Measurements from ENCODE around the gene C22orf42.
"Not testable (repeated sequence)": the region's sequence is repeated elsewhere in the genome, so short reads cannot be mapped to it uniquely, and the experiment has no call there.

Gene C22orf42

DNA sequence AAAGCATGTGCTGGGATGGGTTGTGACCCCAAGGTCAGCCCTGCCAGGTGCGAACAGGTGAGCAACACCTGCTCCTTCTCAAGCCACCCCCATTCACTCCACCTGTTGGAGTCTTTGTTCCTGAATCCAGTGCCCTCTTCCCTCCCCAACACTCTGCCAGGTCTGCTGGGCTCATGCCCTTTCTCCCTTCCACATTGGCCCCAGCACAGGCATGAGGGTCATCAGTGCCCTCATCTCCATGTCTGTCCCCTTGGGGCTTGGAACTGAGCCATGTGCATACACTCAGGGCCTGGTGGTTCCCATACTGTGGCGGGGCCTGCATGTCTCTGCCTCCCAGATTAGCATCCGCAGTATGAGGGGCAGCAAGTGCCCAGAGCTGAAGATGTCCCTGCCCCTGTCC, 26.7 kb upstream of the C22orf42 start:
- no peak for DNase-seq (ENCODE audit: low read depth)

DNA sequence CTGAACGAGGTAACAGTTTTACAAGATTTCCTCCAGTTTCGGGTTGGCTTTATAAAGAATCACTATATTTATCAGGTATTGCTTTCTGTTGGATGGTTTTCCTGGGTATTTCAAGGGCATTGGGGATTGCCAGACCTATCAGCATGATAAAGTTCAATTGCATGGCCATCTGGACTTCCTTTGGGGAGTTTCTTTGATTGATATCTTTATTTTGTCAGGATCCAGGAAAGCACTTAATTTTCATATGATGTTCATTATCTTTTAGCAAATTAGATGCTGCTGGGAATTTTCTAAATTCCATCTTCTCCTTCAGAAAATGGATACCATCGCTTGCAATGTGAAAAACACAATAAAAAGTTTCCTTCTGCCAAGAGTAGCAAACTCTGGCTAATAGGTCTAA, 24.5 kb upstream of the C22orf42 start:
- DNase-seq (ENCODE audit: low read depth): no peak

DNA sequence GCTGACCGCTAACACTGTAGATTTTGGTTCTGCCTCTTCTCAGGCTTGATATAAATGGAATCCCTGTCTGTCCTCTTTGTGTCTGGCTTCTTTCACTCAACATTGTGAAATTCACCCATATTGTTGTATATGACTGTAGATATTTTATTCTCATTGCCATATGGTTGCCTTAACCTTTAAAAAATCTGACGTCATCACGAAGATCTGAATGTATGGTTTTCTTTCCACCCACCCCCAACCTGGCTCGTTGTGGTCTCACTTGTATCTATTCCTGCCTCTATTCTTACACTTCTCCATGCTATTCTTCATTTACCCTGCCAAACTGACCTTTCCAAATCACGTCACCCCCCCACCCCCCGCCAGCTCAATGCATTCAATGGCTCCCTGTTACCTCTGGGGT, 21.9 kb upstream of the C22orf42 start:
- no peak for DNase-seq (ENCODE audit: low read depth)

DNA sequence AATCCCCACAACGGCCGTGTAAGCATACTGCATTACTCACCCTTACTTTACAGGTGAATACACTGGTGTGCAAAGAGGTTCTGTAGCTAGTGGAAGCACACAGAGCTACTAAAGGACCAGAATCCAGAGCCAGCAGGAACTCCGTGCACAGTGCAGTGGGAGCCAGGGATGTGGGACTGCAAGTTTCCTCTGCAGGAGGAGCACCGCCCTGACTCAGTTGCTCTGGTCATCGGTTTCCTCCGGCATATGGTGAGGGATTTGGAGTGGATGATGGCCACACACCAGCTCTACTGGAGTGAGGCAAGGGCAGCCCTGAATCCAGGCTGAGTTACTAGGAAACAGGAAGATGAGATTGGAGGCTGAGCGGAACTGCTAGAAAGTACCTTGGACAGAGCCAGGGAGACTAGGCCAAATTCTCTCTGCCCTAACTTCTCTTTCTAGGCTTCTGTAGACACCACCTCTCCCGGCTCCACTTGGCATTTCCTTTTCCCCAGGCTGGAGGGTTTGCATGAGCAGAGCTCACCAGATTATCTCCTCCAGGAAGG, 18.2 kb upstream of the C22orf42 start:
- DNase-seq (ENCODE audit: low read depth): no peak

DNA sequence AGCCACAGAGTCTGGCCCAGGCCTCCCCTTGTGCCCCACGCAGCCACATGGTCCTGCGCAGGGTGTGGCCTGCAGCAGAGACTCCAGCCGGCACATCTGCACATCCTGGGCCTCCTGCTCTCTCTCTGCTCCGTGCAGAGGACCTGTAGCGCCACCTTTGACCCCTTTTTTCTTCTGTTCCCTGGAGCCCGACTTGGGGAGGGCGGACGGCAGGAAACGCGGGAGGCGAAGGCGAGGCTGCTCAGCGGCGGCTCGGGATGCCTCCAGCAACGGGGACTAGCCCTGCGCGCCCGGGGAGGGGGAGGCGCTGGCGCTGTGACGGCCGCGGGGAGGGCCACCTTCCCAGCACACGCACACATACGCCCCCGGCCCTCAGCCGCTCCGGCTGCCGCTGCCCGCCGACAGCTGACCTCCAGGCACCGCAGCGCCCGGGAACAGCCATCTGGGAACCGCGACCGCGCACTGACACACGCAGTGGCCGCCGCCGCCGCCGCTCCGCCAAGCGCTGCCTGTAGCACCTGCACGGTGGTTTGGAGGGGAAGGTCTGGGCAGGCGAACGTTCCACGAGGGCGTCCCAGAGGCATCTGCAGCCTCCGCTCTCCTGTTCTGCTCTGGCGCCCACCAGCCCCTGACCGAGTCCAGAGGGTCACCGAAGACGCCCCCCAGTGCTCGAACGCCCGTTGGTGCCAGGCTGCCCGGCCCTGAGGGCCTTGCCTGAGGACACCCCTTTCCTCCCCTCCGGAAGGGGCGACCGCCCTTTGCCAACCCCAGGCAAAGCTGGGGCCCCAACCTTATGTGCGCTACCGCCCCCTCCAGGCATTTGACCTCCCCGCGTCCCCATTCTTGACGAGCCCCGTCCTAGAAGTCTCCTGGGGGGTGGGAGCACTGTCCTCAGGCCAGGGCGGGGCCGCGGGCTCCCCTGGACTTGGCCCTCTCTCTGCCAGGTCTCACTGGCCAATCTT, 16.9 kb upstream of the C22orf42 start:
- no peak for DNase-seq (ENCODE audit: low read depth)

DNA sequence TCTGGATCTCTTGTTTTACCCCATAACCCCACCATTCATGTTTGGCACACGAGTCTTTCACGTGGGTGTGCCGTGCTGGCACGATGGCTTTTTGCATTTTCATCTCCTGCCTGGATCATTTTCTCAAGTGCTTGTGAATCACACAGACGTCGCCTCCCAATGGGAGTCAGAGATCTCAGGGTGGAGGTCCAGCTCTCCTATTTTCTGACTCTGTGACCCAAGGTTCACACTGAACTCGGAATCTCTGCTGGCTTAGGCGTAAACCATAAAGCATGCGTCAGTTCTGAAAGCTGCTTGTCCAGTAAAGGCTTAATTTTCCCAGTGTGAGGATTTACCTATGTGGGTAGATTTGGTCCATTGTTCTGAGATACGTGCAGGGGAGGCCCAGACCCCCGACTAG, 16.0 kb upstream of the C22orf42 start:
- no peak for DNase-seq (ENCODE audit: low read depth)

DNA sequence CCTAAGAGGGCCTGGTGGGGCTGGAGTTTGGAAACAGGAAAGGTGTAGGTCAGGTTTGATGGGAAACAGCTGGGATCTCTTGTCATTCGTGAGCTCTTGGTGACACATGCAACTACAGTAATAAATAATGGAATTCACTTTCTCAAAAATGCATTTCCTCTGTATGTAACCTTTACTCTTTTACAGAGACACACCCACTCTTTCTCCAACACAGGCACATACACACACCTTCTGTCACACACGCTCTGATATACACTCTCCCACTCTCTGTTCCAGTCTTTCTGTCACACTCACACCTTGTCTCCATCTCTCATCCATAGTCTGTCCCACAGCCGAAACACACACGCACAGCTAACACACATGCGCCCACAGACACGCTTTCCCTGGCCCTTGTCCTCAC, 6.6 kb upstream of the C22orf42 start:
- no peak for DNase-seq (ENCODE audit: low read depth)

DNA sequence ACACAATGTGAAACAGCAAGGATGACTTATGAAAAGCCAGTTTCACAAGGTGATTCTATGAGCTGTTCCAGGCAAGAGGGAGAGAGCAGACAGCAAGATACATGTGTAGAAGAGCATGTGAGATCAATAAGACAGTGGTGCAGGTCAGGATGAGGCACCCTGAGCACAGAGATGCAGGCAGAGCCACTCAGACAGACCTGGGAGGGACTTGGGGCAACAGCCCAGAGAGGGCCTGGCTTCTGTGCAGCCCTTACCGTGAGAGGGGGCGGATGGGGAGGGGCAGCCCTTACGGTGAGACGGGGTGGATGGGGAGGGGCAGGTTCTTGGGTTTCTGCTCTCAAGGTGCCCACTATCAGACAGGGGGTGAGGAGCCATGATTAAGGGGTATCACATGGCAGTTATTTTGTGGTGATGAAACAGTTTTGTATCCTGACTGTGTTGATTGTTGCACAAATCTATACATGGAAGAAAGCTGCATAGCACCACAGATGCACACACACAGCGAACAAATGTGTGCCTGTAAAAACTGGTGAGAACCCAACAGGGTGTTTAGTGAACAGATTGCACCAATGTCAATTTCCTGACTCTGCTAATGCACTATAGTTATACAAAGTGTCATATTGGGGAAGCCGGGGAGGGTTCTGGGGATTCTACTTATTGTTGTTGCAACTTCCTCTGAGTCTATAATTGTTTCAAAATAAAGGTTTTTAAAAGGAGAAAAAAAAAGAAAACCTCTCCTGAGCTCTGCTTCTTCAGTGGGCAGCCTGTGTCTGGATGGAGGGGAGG, 5.2 kb upstream of the C22orf42 start:
- no peak for DNase-seq (ENCODE audit: low read depth)

DNA sequence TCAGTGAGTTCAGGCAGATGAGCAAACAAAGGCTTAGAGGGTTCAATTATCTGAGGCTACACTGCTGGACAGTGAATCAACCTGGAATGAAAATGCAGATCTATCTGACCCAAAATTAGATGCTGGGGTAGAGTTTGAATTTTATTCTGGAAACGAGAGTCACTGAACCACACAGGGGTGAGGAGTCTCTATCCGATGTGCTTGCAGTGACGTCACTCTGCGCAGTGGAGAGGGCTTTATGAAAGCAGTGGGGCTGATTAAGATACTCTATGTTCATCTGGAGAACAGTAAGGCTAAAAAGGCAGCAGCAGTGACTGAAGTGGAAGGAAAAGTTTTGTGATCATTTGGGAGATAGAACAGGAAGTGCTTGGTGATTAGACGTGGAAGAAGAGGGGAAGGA, 1.3 kb upstream of the C22orf42 start:
- DNase-seq (ENCODE audit: low read depth): not testable (repeated sequence)

DNA sequence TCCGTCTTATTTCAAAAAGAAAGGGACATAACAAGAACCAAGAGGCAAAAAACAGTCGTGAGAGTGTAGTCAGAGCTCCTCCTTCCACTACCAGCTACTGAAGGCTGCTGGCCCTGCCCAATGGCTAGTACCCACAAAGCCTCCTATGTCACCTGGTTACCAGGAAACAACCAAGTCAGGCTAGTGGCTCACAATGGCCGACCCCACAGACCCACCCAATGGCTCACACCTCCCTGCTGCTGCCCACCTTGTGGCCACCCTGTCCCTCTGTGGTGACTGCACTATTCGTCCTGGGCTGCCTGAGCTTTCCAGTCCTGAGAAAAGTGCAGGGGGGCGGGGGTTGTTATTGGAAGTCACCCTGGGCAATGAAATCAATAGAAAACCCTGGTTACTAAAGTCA, 1.5 kb downstream of the C22orf42 start:
- DNase-seq (ENCODE audit: low read depth): not testable (repeated sequence)

DNA sequence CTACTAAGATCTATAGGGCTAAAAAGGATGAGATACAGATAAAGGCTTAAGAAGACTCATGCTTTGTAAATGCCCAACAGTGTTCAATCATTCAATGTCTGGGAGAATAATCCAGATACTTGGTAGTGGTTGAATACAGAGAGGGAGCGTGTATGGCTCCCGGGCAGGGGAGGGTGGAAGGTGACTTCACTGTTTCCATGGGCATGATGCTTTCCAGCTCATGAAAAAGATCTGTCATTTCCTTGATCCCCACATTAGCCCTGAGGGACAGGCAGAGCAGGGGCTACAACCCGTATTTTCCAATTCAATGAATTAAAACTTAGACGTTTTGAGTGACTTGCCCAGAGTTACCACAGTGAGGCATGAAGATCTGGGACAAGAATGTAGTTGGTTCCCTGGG, 4.4 kb downstream of the C22orf42 start:
- not testable (repeated sequence) for DNase-seq (ENCODE audit: low read depth)

DNA sequence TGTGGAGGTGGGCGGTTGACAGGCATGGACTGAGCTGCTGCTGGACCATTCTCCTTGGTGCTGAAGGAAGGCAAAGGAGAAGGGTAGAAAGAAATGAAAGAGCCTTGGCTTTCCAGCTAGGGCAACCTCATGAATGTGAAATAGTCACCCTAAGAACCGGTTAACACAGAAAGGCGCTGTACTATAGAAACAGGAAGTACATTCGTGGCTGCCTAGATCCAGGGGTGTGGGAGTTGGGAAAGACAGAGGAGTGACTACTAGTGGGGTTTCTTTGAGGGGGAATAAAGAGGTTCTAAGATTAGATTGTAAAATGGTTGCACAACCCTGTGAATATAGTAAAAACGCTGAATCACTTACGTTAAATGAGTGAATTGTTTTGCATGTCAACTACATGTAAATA, 7.5 kb downstream of the C22orf42 start:
- not testable (repeated sequence) for DNase-seq (ENCODE audit: low read depth)

DNA sequence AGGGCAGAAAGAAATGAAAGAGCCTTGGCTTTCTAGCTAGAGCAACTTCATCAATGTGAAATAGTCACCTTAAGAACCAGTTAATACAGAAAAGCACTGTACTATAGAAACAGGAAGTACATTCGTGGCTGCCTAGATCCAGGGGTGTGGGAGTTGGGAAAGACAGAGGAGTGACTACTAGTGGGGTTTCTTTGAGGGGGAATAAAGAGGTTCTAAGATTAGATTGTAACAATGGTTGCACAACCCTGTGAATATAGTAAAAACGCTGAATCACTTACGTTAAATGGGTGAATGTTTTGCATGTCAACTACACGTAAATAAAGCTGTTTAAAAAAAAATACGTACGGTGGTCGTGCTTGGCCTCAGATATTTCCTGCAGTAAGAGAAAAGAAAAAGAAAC, 8.5 kb downstream of the C22orf42 start:
- DNase-seq (ENCODE audit: low read depth): not testable (repeated sequence)

DNA sequence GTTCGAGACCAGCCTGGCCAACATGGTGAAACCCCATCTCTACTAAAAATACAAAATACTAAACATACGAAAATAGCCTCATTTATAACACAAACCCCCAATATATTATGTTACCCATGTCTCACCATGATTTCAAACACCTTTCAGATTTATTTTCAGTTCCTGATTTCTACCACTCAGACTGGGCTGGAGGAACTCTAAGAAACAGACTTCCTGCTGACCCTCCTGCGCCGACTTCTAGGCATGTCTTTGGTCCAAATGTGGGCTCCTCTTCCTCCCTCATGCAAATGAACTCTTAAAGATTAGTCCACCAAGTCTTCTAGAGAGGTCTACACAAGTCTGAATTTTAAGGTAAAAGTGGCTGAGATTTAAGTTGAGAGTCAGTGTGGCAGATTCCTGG, 10.7 kb downstream of the C22orf42 start:
- not testable (repeated sequence) for DNase-seq (ENCODE audit: low read depth)

DNA sequence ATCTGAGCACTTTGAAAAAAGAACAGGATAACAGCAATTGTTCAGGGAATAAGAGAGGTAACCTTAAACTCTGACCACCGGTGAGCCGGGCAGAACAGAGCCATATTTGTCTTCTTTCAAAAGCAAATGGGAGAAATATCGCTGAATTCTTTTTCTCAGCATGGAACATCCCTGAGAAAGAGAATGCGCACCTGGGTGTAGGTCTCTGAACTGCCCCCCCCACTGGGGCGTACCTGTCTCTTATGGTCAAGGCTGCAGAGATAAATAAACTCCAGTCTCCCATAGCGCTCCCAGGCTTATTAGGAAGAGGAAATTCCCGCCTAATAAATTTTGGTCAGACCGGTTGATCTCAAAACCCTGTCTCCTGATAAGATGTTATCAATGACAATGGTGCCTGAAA, 12.0 kb downstream of the C22orf42 start:
- not testable (repeated sequence) for DNase-seq (ENCODE audit: low read depth)

DNA sequence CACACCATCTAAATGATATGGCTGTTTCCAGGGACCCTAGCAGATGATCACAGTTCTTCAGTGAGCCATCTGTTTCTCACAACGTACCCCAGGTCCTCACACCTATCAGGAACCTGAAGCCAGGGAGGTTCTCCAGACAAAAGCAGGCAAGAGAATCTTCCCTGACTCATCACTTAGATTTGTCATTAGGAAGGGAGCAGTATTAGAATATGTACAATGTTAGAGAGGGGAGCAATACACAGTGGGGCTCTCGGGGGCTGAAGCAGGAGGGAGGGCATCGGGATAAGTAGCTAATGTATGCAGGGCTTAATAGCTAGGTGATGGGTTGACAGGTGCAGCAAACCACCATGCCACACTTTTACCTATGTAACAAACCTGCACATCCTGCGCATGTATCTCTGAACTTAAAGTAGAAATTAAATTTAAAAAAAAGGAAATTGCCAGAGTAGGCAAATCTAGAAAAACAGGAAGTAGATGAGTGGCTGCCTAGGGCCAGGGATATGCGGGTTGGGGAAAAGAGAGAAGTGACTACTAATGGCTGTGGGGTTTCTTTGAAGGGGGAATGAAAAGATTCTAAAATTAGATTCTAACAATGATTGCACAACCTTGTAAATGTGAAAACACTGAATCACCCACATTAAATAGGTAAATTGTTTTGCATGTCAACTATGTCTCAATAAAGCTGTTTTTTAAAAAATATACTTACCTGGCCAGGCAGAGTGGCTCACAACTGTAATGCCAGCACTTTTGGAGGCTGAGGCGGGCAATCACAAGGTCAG, 14.4 kb downstream of the C22orf42 start:
- no peak for DNase-seq (ENCODE audit: low read depth)

DNA sequence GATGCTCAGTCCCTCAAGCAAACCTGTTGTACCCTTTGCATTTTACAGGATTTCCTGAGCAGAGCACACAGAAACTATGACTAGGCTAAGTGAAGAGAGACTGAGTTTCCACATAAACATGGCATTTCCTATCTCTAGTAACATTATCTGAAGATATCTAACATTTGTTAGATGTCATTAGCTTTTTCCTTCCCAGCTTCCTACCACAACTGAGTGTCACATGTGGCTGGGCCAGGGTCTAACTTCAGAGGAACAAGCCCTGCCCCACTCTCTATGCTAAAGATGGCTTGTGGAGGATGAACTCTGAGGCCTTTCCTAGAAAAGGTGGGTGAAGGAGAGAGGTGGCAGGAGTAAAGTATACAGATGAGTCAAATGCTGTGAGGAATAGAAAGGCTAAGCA, 16.5 kb downstream of the C22orf42 start:
- DNase-seq (ENCODE audit: low read depth): no peak

DNA sequence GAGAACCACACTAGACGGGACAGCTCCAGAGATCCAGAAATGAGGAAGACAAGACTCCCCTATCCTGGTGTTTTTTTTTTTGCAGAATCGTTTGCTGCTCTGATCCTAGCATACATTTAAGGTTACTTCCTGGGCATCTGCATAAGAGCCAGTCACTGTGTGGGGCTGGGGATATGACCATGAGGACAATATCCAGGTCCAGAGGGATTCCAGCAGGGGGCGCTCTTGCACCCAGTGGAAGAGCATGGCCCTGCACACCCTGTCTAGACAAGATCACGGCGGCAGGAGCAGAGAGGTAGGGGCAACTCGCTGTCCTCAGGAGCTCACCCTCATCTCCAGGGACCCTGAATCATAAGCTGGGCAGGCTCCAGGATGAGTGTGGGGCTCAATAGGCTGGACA, 18.4 kb downstream of the C22orf42 start:
- not testable (repeated sequence) for DNase-seq (ENCODE audit: low read depth)

DNA sequence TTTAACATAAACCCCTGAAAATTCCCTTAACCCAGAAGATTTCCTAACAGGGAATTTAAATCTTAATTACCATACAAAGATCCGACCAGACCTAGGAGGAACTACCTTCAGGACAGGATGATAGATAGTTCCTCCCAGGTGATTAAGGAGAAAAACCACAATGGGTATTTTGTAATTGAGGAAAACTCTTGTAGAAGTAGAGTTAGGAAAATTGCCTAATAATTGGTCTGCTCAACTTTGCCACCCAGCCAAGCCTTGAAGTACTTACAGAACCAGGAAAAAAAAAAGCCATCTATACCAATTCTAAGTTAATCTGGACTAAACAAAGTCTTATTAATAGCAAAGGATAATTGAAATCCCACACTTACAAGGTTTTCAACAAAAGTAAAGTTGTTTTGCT, 20.5 kb downstream of the C22orf42 start:
- not testable (repeated sequence) for DNase-seq (ENCODE audit: low read depth)

DNA sequence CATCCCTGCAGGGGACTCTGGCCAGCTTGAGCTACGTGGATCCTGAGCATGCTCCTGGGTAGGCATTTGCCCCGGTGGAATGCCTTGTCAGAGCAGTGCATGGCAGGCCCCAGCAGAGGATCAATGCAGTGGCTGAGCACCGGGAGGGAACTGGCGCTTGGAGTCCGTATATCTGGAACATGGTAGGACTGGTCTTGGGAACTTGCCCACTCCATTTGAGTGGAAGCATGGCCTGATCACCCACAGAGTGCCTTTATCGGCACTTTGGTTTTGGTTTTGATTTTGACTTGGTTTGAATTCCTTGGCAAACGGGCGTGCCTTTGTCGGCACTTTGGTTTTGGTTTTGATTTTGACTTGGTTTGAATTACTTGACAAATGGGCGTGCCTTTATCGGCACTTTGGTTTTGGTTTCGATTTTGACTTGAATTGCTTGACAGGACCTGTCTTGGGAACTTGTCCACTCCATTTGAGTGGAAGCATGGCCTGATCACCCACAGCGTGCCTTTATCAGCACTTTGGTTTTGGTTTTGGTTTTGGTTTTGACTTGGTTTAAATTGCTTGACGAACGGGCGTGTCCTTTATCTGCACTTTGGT, 21.3 kb downstream of the C22orf42 start:
- peak; percentile 18 for DNase-seq (ENCODE audit: low read depth)

DNA sequence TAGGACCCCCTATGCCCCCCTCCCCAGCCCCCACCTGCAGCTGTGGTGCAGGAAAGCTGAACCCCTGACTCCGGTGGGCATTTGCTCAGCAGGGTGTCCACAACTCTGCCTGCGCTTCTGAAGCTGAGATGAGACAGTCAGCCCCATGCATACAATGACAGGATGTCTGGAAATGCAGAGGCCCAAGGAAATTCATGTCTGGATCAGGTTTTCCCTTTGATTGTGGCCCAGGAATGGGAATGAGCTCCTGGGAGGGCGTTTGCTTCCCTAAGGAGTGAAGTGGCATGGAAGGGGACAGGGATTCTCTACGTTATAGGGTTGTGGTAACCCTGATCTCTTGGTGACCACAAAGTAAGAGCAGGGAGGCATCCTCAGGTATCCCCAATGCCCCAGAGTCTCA, 22.2 kb downstream of the C22orf42 start:
- not testable (repeated sequence) for DNase-seq (ENCODE audit: low read depth)

DNA sequence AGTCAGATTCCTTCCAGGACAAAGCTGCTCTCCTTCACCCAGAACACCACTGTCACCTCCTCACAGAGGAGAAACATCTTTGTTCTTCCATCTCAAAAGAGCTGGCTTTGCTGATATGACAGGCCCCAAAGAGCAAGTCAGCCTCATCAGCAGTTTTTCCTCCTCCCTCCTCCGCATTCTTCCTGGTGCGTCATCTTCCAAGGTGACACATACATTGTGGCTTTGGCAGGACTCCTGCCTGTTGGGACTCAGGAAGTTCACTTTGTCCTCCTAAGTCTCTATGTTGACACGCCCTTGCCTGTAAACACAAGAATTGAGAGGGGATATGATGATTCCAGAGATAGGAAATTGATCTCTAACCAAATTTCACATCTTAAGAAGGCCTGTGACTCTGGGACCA, 23.1 kb downstream of the C22orf42 start:
- not testable (repeated sequence) for DNase-seq (ENCODE audit: low read depth)

Measured in stimulated activated CD8-positive, alpha-beta memory T cell treated with anti-CD3 and anti-CD28 coated beads, Interleukin-12 subunit alpha, Interleukin-12 subunit beta, amount 100 ng/mL, for 1 hour (primary cell).